Activated T-helper 1 cell treated with anti-CD3 and anti-CD28 coated beads, Interleukin-12 subunit alpha, Interleukin-12 subunit beta, Interleukin-2, Interleukin-4 antibody, amounts not matched to agents 30 ng/mL and 10 ng/mL and 1 ng/mL, durations not matched to agents 14 hours and 24 hours and 36 hours (primary cell): ENCODE data around the gene VSTM4. TPM values are rescaled to one million over a fixed set of nuclear protein-coding genes. Genes with fewer than 3 reads are reported as not detected.

Experiments used
- DNase-seq: peaks from one replicate; pipeline ENCODE4 v3.0.0; 2021; ENCODE audit warnings: low spot score
- H3K27ac Mint-ChIP-seq: one replicate; pipeline ENCODE4 v1.8.0; 2021; ENCODE audit warnings: mild to moderate bottlenecking, mixed read lengths
- H3K27me3 Mint-ChIP-seq: one replicate; pipeline ENCODE4 v1.8.0; 2022; ENCODE audit warnings: mild to moderate bottlenecking, moderate library complexity, mixed read lengths; ENCODE audit not compliant: insufficient read depth
- H3K36me3 Mint-ChIP-seq: one replicate; pipeline ENCODE4 v1.8.0; 2021; ENCODE audit warnings: low read depth, mixed read lengths
- H3K4me1 Mint-ChIP-seq: one replicate; pipeline ENCODE4 v1.8.0; 2021; ENCODE audit warnings: low read depth, mixed read lengths
- H3K4me3 Mint-ChIP-seq: one replicate; pipeline ENCODE4 v1.8.0; 2021; ENCODE audit warnings: mild to moderate bottlenecking, moderate library complexity, mixed read lengths
- H3K9me3 Mint-ChIP-seq: one replicate; pipeline ENCODE4 v1.8.0; 2021; ENCODE audit warnings: mixed read lengths
- intact Hi-C: fragments of 100-400 bp; cut with micrococcal nuclease; formaldehyde crosslinking; loops from one replicate; pipeline ENCODE4 v1.15.1; 2024
- total RNA-seq: library from RNA; stranded (reverse); gene quantifications from 2 replicates; pipeline ENCODE4 v1.2.3, GENCODE V29; 2022

VSTM4 gene
- total RNA-seq, 1 donor from 2014 or later = 0.23 TPM

- Mint-ChIP-seq H3K4me3 (no peak overlapping the region), H3K27me3 (no peaks in the 10 kb centered on the region), H3K9me3 (no peaks in the 10 kb centered on the region), H3K27ac (no peak overlapping the region), H3K36me3 (no peaks in the 10 kb centered on the region), H3K4me1 (no peaks in the 10 kb centered on the region)
- DNase-seq = no peak
- intact Hi-C loops = no loop called here
Measured at GRCh38 chr10:49008505-49009198, 106.7 kb downstream of the VSTM4 start.

- Mint-ChIP-seq H3K27me3 (no peaks in the 10 kb centered on the region), H3K27ac (no peak overlapping the region), H3K4me3 (no peak overlapping the region), H3K4me1 (no peaks in the 10 kb centered on the region), H3K36me3 (no peaks in the 10 kb centered on the region), H3K9me3 (no peaks in the 10 kb centered on the region)
- no peak for DNase-seq
- intact Hi-C loops = no loop called here
Measured at GRCh38 chr10:49008091-49008490, 107.2 kb downstream of the VSTM4 start.

GRCh38 chr10:49007129-49007528 lies 108.2 kb downstream of the VSTM4 start:
- no peaks in the 10 kb centered on the region for H3K4me1 Mint-ChIP-seq
- DNase-seq = no peak
- H3K36me3 Mint-ChIP-seq = no peaks in the 10 kb centered on the region
- no peak overlapping the region for H3K27ac Mint-ChIP-seq
- no peaks in the 10 kb centered on the region for H3K9me3 Mint-ChIP-seq
- intact Hi-C loops = no loop called here
- no peaks in the 10 kb centered on the region for H3K27me3 Mint-ChIP-seq
- no peak overlapping the region for H3K4me3 Mint-ChIP-seq

GRCh38 chr10:49005270-49005669 lies 110.1 kb downstream of the VSTM4 start:
- no peak for DNase-seq
- H3K36me3 Mint-ChIP-seq = no peaks in the 10 kb centered on the region
- no peaks in the 10 kb centered on the region for H3K27me3 Mint-ChIP-seq
- H3K27ac Mint-ChIP-seq = no peak overlapping the region
- no peak overlapping the region for H3K4me3 Mint-ChIP-seq
- intact Hi-C loops = no loop called here
- H3K9me3 Mint-ChIP-seq = no peaks in the 10 kb centered on the region
- H3K4me1 Mint-ChIP-seq = no peaks in the 10 kb centered on the region

- Mint-ChIP-seq H3K9me3 (no peaks in the 10 kb centered on the region), H3K4me3 (no peak overlapping the region), H3K27me3 (peaks cover 2% of the 10 kb centered on the region), H3K27ac (no peak overlapping the region), H3K36me3 (no peaks in the 10 kb centered on the region), H3K4me1 (no peaks in the 10 kb centered on the region)
- intact Hi-C loops = no loop called here
- no peak for DNase-seq
Measured at GRCh38 chr10:49001870-49002672, 113.3 kb downstream of the VSTM4 start.

GRCh38 chr10:49001402-49001801 lies 113.9 kb downstream of the VSTM4 start:
- Mint-ChIP-seq H3K36me3 (no peaks in the 10 kb centered on the region), H3K4me3 (no peak overlapping the region), H3K27ac (no peak overlapping the region), H3K9me3 (no peaks in the 10 kb centered on the region), H3K27me3 (peaks cover 2% of the 10 kb centered on the region), H3K4me1 (no peaks in the 10 kb centered on the region)
- DNase-seq = no peak
- intact Hi-C loops = no loop called here

GRCh38 chr10:49000437-49001398 lies 114.6 kb downstream of the VSTM4 start:
- H3K4me1 Mint-ChIP-seq = no peaks in the 10 kb centered on the region
- peaks cover 2% of the 10 kb centered on the region for H3K27me3 Mint-ChIP-seq
- H3K9me3 Mint-ChIP-seq = no peaks in the 10 kb centered on the region
- no peak for DNase-seq
- intact Hi-C loops = no loop called here
- H3K36me3 Mint-ChIP-seq = no peaks in the 10 kb centered on the region
- H3K27ac Mint-ChIP-seq = no peak overlapping the region
- H3K4me3 Mint-ChIP-seq = no peak overlapping the region

GRCh38 chr10:48999346-48999745 lies 116.0 kb downstream of the VSTM4 start:
- H3K4me3 Mint-ChIP-seq = no peak overlapping the region
- intact Hi-C loops = no loop called here
- peaks cover 2% of the 10 kb centered on the region for H3K27me3 Mint-ChIP-seq
- no peaks in the 10 kb centered on the region for H3K9me3 Mint-ChIP-seq
- H3K4me1 Mint-ChIP-seq = no peaks in the 10 kb centered on the region
- no peak overlapping the region for H3K27ac Mint-ChIP-seq
- no peaks in the 10 kb centered on the region for H3K36me3 Mint-ChIP-seq
- no peak for DNase-seq

GRCh38 chr10:48996329-48996728 lies 119.0 kb downstream of the VSTM4 start:
- no peaks in the 10 kb centered on the region for H3K4me1 Mint-ChIP-seq
- no peak overlapping the region for H3K4me3 Mint-ChIP-seq
- DNase-seq = no peak
- H3K27me3 Mint-ChIP-seq = peaks cover 2% of the 10 kb centered on the region
- intact Hi-C loops = no loop called here
- H3K27ac Mint-ChIP-seq = no peak overlapping the region
- no peaks in the 10 kb centered on the region for H3K9me3 Mint-ChIP-seq
- no peaks in the 10 kb centered on the region for H3K36me3 Mint-ChIP-seq

- H3K4me1 Mint-ChIP-seq = no peaks in the 10 kb centered on the region
Measured at GRCh38 chr10:48993627-48994026, 121.7 kb downstream of the VSTM4 start.

GRCh38 chr10:48990226-48990625 lies 125.1 kb downstream of the VSTM4 start:
- no peaks in the 10 kb centered on the region for H3K27me3 Mint-ChIP-seq
- H3K36me3 Mint-ChIP-seq = no peaks in the 10 kb centered on the region
- no peaks in the 10 kb centered on the region for H3K4me1 Mint-ChIP-seq

More at GRCh38 chr10:48993627-48994026, 121.7 kb downstream of the VSTM4 start:
- Mint-ChIP-seq H3K27me3 (peaks cover 2% of the 10 kb centered on the region), H3K27ac (no peak overlapping the region), H3K9me3 (no peaks in the 10 kb centered on the region), H3K36me3 (no peaks in the 10 kb centered on the region), H3K4me3 (no peak overlapping the region)
- DNase-seq = no peak
- intact Hi-C loops = no loop called here

GRCh38 chr10:48985621-48986158 lies 129.6 kb downstream of the VSTM4 start:
- intact Hi-C loops = loop anchor here (10.0 kb wide), 1 partner anchor 299 kb away; no protein-coding TSS in a partner anchor
- Mint-ChIP-seq H3K4me1 (no peaks in the 10 kb centered on the region), H3K27ac (no peak overlapping the region), H3K27me3 (peaks cover 2% of the 10 kb centered on the region), H3K4me3 (no peak overlapping the region), H3K9me3 (no peaks in the 10 kb centered on the region), H3K36me3 (no peaks in the 10 kb centered on the region)
- no peak for DNase-seq

More at GRCh38 chr10:48990226-48990625, 125.1 kb downstream of the VSTM4 start:
- Mint-ChIP-seq H3K9me3 (no peaks in the 10 kb centered on the region), H3K4me3 (no peak overlapping the region), H3K27ac (no peak overlapping the region)
- intact Hi-C loops = no loop called here
- DNase-seq = no peak
